GM18519 (cell line): ENCODE data around the gene LGI4.
"Not testable (repeated sequence)": the region's sequence is repeated elsewhere in the genome, so short reads cannot be mapped to it uniquely, and the experiment has no call there.

Experiments
- ATAC-seq: cut with Tn5 transposase; IDR thresholded peaks from one replicate; pipeline ENCODE4 v1.9.1; 2021; ENCODE audit warnings: mild to moderate bottlenecking, moderate library complexity; ENCODE audit not compliant: unreplicated experiment, low FRiP score

Gene LGI4

DNA sequence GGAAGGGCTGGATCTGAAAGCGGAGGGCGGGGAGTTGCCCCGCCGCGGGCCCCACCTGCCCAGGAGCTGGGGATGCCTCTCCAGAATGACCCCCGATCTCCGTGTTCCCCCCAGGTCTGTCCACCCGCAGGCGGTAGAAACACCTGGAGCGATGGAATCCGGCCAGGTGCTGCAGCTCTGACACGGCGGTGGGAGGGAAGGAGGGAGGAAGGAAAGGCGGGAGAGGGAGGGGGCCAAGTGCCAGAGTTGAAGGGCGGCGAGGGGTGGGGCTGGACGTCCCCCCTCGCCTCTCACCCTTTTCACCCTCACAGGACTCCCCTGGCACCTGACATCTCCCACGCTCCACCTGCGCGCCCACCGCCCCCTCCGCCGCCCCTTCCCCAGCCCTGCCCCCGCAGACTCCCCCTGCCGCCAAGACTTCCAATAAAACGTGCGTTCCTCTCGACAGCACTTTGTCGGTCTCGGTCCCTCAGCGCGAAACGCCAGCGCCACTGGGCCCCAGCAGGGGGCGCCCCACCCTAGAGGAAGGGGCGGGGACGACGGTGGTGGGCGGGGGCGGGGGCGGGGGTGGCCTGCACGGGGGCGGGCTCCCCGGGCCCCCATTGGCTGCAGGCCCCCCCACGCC is 7.9 kb upstream of the LGI4 start:
- no peak for ATAC-seq

DNA sequence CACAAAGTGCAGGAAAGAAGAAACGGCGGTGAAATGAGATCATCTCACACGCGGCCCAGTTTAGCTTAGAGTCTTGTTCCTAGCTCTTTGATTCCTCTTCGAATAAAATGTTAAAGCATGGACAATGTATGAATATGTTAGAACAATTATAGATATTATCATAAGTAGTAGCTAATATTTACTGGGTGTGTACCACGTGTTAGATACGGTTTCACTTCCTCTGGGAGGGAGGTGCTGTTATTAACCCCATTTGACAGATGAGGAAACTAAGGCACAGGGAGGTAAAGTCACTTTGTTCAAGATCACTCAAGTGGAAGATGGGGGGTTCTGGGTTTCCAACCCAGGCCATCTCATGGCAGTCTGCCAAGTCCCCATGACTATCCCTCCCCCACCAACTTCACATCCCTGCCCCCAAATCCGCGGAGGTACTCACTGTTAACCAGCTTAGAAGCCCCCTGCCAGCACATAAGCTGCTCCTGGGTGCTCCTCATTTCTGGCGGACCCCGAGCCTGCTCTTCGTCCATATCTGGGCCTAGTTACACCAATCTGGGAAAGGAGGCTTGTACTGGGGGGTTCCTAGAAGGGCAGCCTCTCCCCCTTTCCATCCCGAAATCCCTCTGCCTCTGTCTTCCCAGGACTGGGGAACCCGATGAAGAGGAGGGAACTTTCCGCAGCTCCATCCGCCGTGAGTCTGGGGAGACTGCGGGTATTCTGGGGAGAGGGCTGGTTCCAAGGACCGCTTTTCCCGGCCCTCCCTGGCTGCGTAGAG is 7.2 kb upstream of the LGI4 start:
- no peak for ATAC-seq

DNA sequence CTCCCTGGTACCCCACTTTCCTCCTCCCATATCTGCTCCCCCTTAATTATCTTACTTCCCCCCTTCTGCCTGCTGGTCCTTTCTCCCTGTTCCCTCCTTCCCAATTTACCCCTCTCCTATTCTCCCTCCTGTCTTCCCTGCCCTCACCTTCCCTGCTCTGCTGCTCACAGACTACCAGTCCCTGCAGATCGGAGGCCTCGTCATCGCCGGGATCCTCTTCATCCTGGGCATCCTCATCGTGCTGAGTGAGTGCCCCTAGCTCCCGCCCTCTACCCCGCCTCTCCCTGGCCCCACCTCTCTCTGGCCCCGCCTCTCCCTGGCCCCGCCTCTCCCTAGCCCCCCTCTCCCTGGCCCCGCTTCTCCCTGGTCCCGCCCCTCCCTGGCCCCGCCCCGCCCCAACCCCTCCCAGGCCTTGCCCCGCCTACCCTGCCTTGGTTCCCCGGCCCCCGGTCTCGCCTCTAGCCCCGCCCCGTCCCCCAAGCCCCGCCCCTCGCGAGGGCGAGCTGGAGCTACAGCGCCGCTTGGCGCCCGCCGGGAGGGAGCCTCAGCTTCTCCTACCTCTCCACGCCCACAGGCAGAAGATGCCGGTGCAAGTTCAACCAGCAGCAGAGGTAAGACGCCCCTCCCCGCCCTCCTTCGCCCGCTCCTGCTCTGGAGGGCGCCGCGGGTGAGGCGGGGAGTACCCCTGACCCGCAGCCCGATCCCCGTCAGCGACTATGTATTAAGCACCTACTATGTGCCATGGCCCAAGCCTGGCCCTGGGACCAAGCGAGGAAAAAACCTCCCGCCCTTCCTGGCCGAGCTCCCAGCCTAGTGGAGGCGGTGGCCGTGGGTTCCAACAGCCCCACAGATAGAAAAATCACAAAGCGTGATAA is 6.3 kb upstream of the LGI4 start:
- no peak for ATAC-seq

DNA sequence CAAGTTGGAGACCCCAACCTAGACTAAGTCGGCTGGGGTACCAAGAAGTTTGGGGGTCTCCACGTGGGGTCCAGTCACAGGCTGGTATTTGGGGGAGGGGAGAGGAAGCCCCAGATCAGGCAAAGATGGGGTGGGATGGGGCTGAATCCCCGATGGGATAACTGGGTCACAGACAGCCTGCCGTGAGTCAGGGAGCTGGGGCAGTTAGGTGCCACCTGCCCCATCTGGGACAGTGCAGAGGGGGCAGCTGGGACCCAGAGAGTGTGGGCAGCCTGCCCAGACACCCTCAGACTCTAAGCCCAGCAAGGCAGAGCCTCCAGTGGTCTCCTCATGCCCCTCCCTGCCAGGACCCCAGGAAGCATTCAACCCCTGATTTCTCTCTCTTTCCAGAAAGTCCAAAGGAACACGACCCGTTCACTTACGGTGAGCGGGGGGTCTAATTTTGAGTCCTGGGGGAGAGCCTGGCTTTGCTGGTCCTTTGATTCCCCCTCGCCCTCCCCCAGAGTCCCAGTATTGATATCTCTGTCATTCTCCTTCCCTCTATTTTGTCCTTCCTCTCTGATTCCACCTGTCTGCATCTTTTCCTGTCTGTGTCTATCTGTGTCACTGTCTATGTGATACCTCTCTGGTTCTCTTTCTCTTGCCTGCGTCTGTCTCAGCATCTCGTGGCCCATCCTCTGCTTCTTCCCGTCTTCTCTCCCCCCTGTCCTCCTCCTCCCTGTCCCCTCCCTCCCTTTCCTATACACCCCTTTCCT is 5.5 kb upstream of the LGI4 start:
- no peak for ATAC-seq

- ATAC-seq, result no peak
These were observed 3.5 kb upstream of the LGI4 start, which contains the start of gene FXYD1 for GRCh38 chr19:35138305-35138892. Gene FXYD1, plus strand, starts transcription at chr19:35138824. Its CDS starts 1,256 bp downstream, at chr19:35140080.

GRCh38 chr19:35136977-35137702 is 2.3 kb upstream of the LGI4 start:
- ATAC-seq, result no peak

DNA sequence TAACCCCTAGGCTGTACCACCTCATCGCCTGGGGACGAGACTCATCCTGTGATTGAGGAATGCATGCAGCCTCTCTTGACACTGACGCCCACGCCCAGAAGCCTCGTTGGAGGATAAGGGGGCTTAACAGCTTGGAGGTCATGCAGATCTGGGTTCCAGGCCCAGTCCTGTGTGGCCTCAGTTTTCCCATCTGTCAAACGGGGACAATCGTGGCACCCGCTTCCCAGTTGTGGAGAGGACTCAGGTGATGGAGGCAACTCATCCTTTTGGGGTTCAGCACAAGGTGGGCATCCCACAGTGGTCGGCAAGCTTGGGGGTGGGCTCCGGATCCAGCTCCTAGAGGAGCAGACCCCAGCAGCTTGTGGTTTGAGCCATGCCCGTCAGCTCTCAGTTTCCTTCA is 1.4 kb upstream of the LGI4 start:
- ATAC-seq, result no peak

- ATAC-seq, result no peak
These were observed 590 bp upstream of the LGI4 start for GRCh38 chr19:35135389-35135909.

- no peak for ATAC-seq
These were observed 1.0 kb downstream of the LGI4 start for GRCh38 chr19:35133826-35134225.

GRCh38 chr19:35132254-35132653 is 2.6 kb downstream of the LGI4 start:
- no peak for ATAC-seq

- no peak for ATAC-seq
These were observed 3.8 kb downstream of the LGI4 start for GRCh38 chr19:35130761-35131720.

DNA sequence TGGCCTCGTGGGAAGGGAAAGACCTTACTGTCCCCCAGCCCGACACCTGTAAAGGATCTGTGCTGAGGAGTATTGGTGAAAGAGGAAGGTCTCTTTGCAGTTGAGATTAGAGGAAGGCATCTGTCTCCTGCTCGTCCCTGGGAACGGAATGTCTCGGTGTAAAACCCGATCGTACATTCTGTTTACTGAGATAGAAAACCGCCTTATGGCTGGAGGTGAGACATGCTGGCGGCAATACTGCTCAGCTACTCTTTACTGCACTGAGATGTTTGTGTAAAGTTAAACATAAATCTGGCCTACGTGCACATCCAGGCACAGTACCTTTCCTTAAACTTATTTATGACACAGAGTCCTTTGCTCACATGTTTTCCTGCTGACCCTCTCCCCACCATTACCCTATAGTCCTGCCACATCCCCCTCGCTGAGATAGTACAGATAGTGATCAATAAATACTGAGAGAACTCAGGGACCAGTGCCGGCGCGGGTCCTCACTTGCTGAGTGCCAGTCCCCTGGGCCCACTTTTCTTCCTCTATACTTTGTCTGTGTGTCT is 5.1 kb downstream of the LGI4 start:
- ATAC-seq, result not testable (repeated sequence)

- ATAC-seq, result no peak
These were observed 6.3 kb downstream of the LGI4 start for GRCh38 chr19:35128398-35129057.

- no peak for ATAC-seq
These were observed 7.0 kb downstream of the LGI4 start for GRCh38 chr19:35127871-35128270.

- ATAC-seq, result no peak
These were observed 8.3 kb downstream of the LGI4 start for GRCh38 chr19:35126624-35126959.

DNA sequence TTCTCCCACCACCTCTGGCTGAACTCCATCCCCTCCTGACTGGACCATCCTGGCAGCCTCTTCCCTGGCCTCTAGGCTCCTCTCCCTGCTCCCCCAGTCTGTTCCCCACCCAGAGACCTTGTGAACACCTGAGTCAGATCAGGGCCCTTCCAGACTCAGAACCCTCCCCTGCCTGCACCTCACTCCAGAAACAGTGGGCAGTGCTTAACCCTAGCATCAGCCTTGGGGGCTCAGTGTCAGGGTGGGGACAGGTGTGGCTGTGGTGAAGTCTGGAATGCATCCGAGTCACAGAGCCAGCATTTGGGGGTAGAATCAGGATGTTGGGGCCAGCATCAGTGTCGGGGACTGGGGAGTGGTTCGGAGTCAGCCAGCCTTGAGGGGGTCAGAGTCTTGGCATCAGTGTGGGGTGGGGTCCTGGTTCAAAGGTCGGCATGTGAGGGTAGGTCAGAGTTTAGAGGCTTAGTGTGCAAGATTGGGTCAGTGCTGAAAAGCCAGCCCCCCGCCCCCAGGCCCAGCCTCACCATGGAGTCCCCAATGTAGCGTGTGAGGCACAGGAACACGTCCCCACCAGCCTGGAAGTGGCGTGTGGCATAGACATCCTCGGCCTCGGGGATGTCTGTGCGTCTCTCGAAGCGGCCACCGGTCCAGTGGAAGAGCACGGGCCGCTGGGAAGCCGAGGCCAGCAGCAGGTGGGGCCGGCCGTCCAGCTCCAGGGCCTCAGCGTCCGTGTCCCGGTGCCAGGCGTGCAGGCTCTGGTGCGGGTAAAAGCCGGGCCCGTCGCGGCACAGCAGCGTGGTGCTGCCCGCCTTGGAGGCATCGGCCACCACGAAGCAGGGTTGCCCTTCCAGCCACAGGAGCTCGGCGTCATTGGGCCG is 8.9 kb downstream of the LGI4 start:
- ATAC-seq, result no peak
